Esophagus (tissue), 2 donors: ENCODE measurements around the gene CLDN4. TPM values are rescaled to one million over a fixed set of nuclear protein-coding genes. Genes with fewer than 3 reads are reported as not detected.

Experiments used
- H3K27ac ChIP-seq, 2 donors: one replicate each; pipeline ENCODE4 v1.5.1; 2013; ENCODE audit warnings: low read depth in 2 of 2, mild to moderate bottlenecking in 2 of 2, inconsistent platforms in 1 of 2, low read length in 1 of 2, moderate library complexity in 1 of 2
- H3K27me3 ChIP-seq, 2 donors: one replicate each; pipeline ENCODE4 v1.6.1; 2013; ENCODE audit warnings: low read length in 2 of 2, control low read depth in 1 of 2, mild to moderate bottlenecking in 1 of 2; ENCODE audit not compliant: insufficient read depth in 2 of 2, control insufficient read depth in 1 of 2
- H3K36me3 ChIP-seq, 2 donors: one replicate each; pipeline ENCODE4 v1.6.1; 2013; ENCODE audit warnings: low read length in 1 of 2; ENCODE audit not compliant: control insufficient read depth in 2 of 2, insufficient read depth in 2 of 2
- H3K4me1 ChIP-seq, 2 donors: one replicate each; pipeline ENCODE4 v1.6.1; 2013; ENCODE audit warnings: low read length in 1 of 2; ENCODE audit not compliant: control insufficient read depth in 2 of 2, insufficient read depth in 2 of 2
- H3K4me3 ChIP-seq, 2 donors: one replicate each; pipeline ENCODE4 v1.5.1; 2013; ENCODE audit warnings: low read length in 2 of 2, mild to moderate bottlenecking in 2 of 2, low read depth in 1 of 2, moderate library complexity in 1 of 2
- H3K9me3 ChIP-seq, 2 donors: one replicate each; pipeline ENCODE4 v1.6.1; 2013; ENCODE audit warnings: mild to moderate bottlenecking in 2 of 2, low read depth in 1 of 2, low read length in 1 of 2, moderate library complexity in 1 of 2; ENCODE audit not compliant: control insufficient read depth in 2 of 2, insufficient read depth in 1 of 2
- WGBS, 2 donors: extraction: QIAGEN DNeasy Blood & Tissue Kit; methylation state at CpG; one replicate each; pipeline ENCODE4 v1.1.7; 2013; 5-methylcytosine and 5-hydroxymethylcytosine counted together
- polyA plus RNA-seq, 2 donors: library from polyadenylated mRNA; stranded (reverse); fragments of 200-250 nt; gene quantifications; one replicate each; pipeline ENCODE4 v1.2.3, GENCODE V29; 2013
- donor health status: healthy with polysubstance abuse.
- donor health status: Bipolar disorder and iron deficiency.

CLDN4 gene
- polyA plus RNA-seq, 2 donors: 124 to 233 TPM

DNA sequence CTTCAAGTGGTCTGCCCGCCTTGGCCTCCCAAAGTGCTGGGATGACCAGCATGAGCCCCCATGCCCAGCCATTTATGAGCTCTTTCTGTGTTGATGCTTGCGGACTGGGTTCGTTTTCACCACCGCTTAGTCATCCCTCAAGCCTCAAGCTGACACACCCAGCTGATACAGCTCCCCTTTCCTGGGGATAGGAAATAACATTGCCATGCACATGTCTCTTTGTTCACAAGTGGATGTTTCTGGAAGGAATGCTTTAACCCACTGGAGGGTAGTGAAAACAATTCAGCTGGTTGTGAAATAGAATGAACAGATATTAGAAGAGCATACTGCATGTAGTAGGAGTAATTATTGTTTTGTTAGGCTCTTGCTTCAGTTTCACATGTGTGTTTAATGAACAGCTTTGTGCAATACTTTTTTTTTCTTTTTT, 20.0 kb downstream of the CLDN4 start:
- 44 to 45% methylated on average over 4 of the region's 4 CpGs for WGBS, 2 donors

DNA sequence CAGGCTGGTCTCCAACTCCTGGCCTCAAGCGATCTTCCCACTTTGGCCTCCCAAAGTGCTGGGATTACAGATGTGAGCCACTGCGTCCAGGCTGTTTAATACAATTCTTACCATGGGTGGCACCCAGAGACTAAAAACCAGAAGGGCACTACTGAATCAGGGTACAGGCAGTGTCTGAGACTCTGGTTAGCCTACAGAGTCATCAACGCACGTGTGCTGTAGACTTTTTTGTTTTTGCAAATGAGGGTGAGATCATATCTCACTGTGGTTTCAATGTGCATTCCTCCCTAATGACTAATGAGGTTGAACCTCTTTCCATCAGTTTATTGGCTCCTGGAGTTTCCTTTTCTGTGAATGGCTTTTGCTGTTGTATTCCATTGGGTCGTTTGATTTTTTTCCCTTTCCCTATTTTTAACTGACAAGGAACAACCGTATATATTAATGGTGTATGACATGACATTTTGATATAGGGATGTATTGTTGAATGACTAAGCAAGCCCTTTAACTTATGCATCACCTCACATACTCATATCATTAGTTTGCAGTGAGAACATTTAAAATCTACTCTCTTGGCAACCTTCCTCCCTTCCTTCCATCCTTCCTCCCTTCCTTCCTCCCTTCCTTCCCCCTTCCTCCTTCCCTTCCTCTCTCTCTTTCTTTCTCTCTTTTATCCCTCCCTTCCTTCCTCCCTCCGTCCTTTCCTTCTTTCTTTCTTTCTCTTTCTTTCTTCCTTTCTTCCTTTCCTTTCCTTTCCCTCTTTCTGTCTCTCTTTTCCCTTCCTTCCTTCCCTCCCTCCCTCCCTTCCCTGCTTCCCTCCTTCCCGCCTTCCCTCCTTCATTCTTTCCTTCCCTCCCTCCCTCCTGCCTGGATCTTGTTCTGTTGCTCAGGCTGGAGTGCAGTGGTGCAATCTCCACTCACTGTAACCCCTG, 20.9 kb downstream of the CLDN4 start:
- Histone ChIP-seq H3K4me1 (peaks cover 0 to 3% of the 10 kb centered on the region in 2 donors), H3K9me3 (no peaks in the 10 kb centered on the region), H3K27me3 (no peaks in the 10 kb centered on the region), H3K4me3 (no peak overlapping the region), H3K36me3 (no peaks in the 10 kb centered on the region), H3K27ac (peak overlapping the region; percentile 74 to 87)
- 34 to 43% methylated on average over 8 of the region's 8 CpGs for WGBS, 2 donors

More for the DNA sequence above, 20.0 kb downstream of the CLDN4 start:
- Histone ChIP-seq H3K36me3 (no peaks in the 10 kb centered on the region), H3K27me3 (no peaks in the 10 kb centered on the region), H3K27ac (peak overlapping the region; percentile 76 to 87), H3K4me3 (no peak overlapping the region), H3K9me3 (no peaks in the 10 kb centered on the region), H3K4me1 (peaks cover 0 to 3% of the 10 kb centered on the region in 2 donors)

DNA sequence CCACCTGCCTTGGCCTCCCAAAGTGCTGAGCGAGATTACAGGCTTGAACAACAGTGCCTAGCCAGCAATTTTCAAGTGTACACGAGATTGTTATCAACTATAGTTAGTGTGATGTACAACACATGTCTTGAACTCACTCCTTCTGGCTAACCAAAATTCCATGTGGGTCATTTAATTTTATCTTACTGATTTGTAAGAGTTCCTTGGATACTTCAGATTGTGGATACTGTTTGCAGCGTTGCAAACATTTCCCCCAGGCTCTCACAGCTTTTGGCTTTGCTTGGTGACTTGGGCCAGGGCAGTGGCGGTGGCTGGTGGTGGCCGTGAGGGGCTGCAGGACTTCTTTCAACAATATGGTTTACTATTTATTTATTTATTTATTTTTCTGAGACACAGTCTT, 21.7 kb downstream of the CLDN4 start:
- 74 to 84% methylated on average over 5 of the region's 5 CpGs for WGBS, 2 donors
- Histone ChIP-seq H3K27ac (no peak overlapping the region), H3K4me1 (peaks cover 0 to 3% of the 10 kb centered on the region in 2 donors), H3K27me3 (no peaks in the 10 kb centered on the region), H3K4me3 (no peak overlapping the region), H3K9me3 (no peaks in the 10 kb centered on the region), H3K36me3 (no peaks in the 10 kb centered on the region)

DNA sequence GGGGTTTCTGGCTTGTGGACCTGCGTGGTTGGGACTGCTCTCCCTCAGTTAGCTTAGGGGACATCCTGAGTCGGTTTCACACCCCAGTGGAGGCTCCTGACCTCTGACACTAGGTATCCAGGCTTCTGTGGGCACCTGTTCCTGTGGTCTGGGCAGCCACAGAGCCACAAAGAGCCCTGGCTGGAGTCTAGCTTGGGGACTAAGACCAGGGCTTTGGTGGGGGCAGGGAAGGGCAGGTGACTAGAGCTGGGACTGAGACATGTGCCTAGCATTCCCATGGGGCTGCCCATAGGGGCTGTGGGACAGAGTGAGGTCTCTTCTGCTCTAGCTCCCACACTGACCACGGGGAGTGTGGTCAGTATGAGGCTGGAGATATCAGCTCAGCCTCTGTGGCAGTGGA, 26.1 kb downstream of the CLDN4 start:
- no peak overlapping the region for H3K27ac ChIP-seq
- H3K4me3 ChIP-seq: no peak overlapping the region
- no peaks in the 10 kb centered on the region for H3K9me3 ChIP-seq
- no peaks in the 10 kb centered on the region for H3K4me1 ChIP-seq
- H3K36me3 ChIP-seq: no peaks in the 10 kb centered on the region
- 61 to 67% methylated on average over 3 of the region's 3 CpGs for WGBS, 2 donors
- no peaks in the 10 kb centered on the region for H3K27me3 ChIP-seq

DNA sequence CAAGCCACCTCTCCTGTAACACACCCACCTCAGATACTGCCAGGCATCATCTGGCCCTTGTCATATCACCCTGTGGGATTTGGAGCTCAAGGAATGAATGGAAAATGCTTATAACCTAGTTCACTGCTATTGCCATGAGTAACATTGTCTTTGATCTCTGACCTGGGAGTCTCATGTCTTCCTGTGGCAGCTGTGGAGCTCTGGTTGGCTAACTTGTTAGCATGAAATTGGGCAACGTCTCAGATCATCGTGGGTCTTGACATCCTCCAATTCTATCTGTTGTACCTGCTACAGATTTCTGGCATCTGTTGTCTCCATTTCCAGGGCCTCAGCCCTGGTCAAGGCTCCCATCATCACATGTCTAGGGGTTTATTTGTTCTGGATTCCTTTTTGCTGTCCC, 28.0 kb downstream of the CLDN4 start:
- WGBS, 2 donors: 69 to 91% methylated on average over 2 of the region's 2 CpGs
- no peaks in the 10 kb centered on the region for H3K4me1 ChIP-seq
- no peaks in the 10 kb centered on the region for H3K9me3 ChIP-seq
- no peaks in the 10 kb centered on the region for H3K27me3 ChIP-seq
- H3K36me3 ChIP-seq: no peaks in the 10 kb centered on the region
- H3K27ac ChIP-seq: no peak overlapping the region
- no peak overlapping the region for H3K4me3 ChIP-seq

DNA sequence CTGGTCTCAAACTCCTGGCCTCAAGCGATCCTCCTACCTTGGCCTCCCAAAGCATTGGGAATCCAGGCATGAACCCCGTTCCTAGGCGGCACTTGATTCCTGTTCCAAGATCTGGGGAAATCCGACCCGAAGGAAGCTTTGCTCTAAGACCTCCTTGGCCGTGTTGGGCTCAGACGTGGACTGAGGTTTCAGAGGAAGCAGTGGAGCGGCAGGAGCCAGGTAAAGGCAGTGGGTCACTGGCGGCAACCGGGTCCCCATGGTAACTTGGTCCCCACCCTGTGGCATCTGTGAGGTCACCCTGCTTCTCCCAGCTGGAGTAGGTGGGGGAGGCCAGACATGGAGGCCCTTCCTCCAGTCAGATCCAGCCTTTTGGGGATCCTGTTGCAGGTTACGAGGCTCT, 30.1 kb downstream of the CLDN4 start, which contains the start of gene TMEM270:
Gene TMEM270, plus strand, starts transcription at position 301 of the 400 bp plus-strand sequence. Its CDS starts 36 bp downstream, at position 337.
- no peaks in the 10 kb centered on the region for H3K27me3 ChIP-seq
- no peaks in the 10 kb centered on the region for H3K4me1 ChIP-seq
- no peak within 1 kb of the TSS for H3K27ac ChIP-seq
- no peaks in the 10 kb centered on the region for H3K9me3 ChIP-seq
- 82 to 92% methylated on average over 11 of the region's 11 CpGs for WGBS, 2 donors
- H3K4me3 ChIP-seq: no peak within 1 kb of the TSS
- no peaks in the 10 kb centered on the region for H3K36me3 ChIP-seq

DNA sequence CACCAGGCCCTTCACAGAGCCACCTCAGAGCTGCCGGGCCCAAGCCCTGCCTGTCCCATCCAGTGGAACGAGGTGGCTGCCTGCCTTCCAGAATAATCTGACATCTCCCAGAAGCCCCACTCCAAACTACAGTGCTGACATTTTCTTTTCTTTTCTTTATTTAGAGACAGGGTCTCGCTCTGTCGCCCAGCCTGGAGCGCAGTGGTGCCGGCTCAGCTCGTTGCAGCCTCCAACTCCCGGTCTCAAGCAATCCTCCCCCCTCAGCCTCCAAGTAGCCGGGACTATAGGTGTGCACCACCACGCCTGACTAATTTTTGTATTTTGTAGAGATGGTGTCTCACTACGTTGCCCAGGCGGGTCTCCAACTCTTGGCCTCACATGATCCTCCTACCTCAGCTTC, 30.5 kb downstream of the CLDN4 start:
- H3K27ac ChIP-seq: no peak overlapping the region
- no peak overlapping the region for H3K4me3 ChIP-seq
- H3K27me3 ChIP-seq: no peaks in the 10 kb centered on the region
- no peaks in the 10 kb centered on the region for H3K9me3 ChIP-seq
- H3K4me1 ChIP-seq: no peaks in the 10 kb centered on the region
- 91 to 95% methylated on average over 12 of the region's 12 CpGs for WGBS, 2 donors
- H3K36me3 ChIP-seq: no peaks in the 10 kb centered on the region

DNA sequence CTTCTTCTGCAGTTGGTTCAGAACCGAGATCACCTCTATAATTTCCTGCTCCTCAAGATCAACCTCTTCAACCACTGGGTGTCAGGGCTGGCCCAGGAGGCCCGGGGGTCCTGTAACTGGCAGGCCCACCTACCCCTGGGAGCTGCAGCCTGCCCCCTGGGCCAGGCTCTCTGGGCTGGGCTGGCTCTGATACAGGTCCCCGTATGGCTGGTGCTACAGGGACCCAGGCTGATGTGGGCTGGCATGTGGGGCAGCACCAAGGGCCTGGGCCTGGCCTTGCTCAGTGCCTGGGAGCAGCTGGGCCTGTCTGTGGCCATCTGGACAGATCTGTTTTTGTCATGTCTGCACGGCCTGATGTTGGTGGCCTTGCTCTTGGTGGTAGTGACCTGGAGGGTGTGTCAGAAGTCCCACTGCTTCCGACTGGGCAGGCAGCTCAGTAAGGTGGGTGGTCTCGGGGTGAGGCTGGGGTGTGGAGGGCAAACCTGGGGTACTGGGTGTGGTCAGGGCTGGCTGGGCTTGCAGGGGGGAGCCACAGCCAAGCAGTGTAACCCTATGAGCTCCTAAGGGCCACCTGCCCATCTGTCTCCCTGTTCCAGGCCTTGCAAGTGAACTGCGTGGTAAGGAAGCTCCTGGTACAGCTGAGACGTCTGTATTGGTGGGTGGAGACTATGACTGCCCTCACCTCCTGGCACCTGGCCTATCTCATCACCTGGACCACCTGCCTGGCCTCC, 34.4 kb downstream of the CLDN4 start:
- H3K4me1 ChIP-seq: no peaks in the 10 kb centered on the region
- WGBS, 2 donors: 82 to 84% methylated on average over 8 of the region's 8 CpGs
- H3K36me3 ChIP-seq: no peaks in the 10 kb centered on the region
- H3K27ac ChIP-seq: no peak overlapping the region
- no peak overlapping the region for H3K4me3 ChIP-seq
- no peaks in the 10 kb centered on the region for H3K27me3 ChIP-seq
- no peaks in the 10 kb centered on the region for H3K9me3 ChIP-seq

DNA sequence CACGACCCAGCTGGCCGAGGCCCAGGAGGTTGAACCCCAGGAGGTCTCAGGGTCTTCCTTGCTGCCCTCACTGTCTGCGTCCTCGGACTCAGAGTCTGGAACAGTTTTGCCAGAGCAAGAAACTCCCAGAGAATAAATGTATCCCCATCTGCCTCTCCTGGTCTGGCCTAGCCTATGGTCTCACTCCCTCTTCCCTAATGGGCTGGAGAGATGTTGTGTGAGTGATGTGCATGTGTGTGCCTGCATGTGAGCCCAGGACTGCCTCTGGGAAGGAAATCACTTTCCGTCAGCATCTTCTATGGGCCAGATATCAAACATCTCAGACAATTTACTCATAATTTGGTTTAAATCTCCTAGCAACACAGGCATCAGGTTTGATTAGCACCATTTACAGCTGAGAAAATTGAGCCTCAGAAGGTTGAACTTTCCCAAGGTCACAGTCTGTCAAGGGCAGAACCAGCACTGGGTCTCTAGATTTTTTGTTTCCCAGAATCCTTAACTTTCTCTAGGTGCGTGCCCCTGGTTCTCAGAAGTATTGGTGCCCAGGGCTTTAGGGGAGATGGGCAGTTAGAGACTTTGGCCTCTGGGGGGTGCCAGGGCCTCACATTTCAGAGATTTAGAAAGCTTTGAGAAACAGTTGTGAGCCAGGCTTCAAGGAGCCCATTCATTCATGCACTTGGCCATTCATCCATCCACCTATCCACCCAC, 35.1 kb downstream of the CLDN4 start:
- WGBS, 2 donors: 71 to 76% methylated on average over 6 of the region's 6 CpGs
- H3K9me3 ChIP-seq: no peaks in the 10 kb centered on the region
- no peaks in the 10 kb centered on the region for H3K4me1 ChIP-seq
- H3K27ac ChIP-seq: no peak overlapping the region
- no peak overlapping the region for H3K4me3 ChIP-seq
- H3K27me3 ChIP-seq: no peaks in the 10 kb centered on the region
- H3K36me3 ChIP-seq: no peaks in the 10 kb centered on the region
